IMR-90 (cell line): Measurements from ENCODE around the gene ICAM1. TPM values are rescaled to one million over a fixed set of nuclear protein-coding genes. Genes with fewer than 3 reads are reported as not detected.

ENCODE experiments used
- ATAC-seq: fragments of 200-7000 bp; cut with Tn5 transposase; 2 replicates; pipeline ENCODE4 v1.9.1; 2020; ENCODE audit warnings: low read depth, mild to moderate bottlenecking, moderate library complexity
- BruUV-seq: library from RNA; stranded (reverse); fragments of 400-500 nt; replicated peaks from 2 replicates; lab custom pipeline; 2021; lab: Mats Ljungman, UMichigan
- CTCF ChIA-PET: fragments of 300-600 bp; formaldehyde crosslinking; extraction: SDS; loops from one replicate; lab custom pipeline; 2021; ENCODE audit warnings: antibody characterized with exemption; lab: Yijun Ruan, JAX
- POLR2A ChIA-PET: fragments of 300-600 bp; sonication (Branson Sonifier 250); formaldehyde crosslinking; loops from one replicate; lab custom pipeline; 2022; ENCODE audit warnings: antibody characterized with exemption; ENCODE audit not compliant: unreplicated experiment; lab: Charles Lee
- DNase-seq: peaks from one replicate; pipeline ENCODE4 v3.0.0; 2013
- H2AFZ ChIP-seq: replicated peaks from 2 replicates; pipeline ENCODE3; 2013; ENCODE audit warnings: low read length, mild to moderate bottlenecking; ENCODE audit not compliant: poor library complexity
- H2AK5ac ChIP-seq: 2 replicates; pipeline ENCODE4 v1.6.1; 2013; ENCODE audit warnings: low read depth, low read length, inconsistent platforms
- H2AK9ac ChIP-seq: replicated peaks from 2 replicates; pipeline ENCODE3; 2013; ENCODE audit warnings: mild to moderate bottlenecking, low read depth, low read length, moderate library complexity; ENCODE audit not compliant: poor library complexity
- H2BK120ac ChIP-seq: 2 replicates; pipeline ENCODE4 v1.6.1; 2013; ENCODE audit warnings: low read depth, low read length, inconsistent platforms
- H2BK15ac ChIP-seq: 3 replicates; pipeline ENCODE4 v1.6.1; 2013; ENCODE audit warnings: low read depth, low read length, inconsistent platforms
- H2BK20ac ChIP-seq: 2 replicates; pipeline ENCODE4 v1.6.1; 2013; ENCODE audit warnings: low read depth, mild to moderate bottlenecking, inconsistent platforms, low read length, moderate library complexity
- H2BK5ac ChIP-seq: 2 replicates; pipeline ENCODE4 v1.6.1; 2013; ENCODE audit warnings: mild to moderate bottlenecking, low read depth, low read length, inconsistent platforms; ENCODE audit not compliant: poor library complexity, severe bottlenecking
- H3K14ac ChIP-seq: replicated peaks from 2 replicates; pipeline ENCODE4 v1.6.1; 2013; ENCODE audit warnings: low read depth, low read length, inconsistent platforms
- H3K18ac ChIP-seq: 2 replicates; pipeline ENCODE4 v1.6.1; 2013; ENCODE audit warnings: low read depth, low read length, control low read depth
- H3K23ac ChIP-seq: 2 replicates; pipeline ENCODE4 v1.6.1; 2013; ENCODE audit warnings: low read depth, low read length, inconsistent platforms
- H3K27ac ChIP-seq: 2 replicates; pipeline ENCODE4 v1.5.1; 2013; ENCODE audit warnings: mild to moderate bottlenecking, control low read depth, low read length; ENCODE audit not compliant: insufficient read depth
- H3K27me3 ChIP-seq: 2 replicates; pipeline ENCODE4 v1.6.1; 2013; ENCODE audit warnings: low read length; ENCODE audit not compliant: control insufficient read depth, insufficient read depth
- H3K36me3 ChIP-seq: 2 replicates; pipeline ENCODE4 v1.6.1; 2013; ENCODE audit warnings: low read length, mixed read lengths; ENCODE audit not compliant: control insufficient read depth, insufficient read depth
- H3K4ac ChIP-seq: 2 replicates; pipeline ENCODE4 v1.6.1; 2013; ENCODE audit warnings: low read depth, low read length, inconsistent platforms
- H3K4me1 ChIP-seq: 2 replicates; pipeline ENCODE4 v1.6.1; 2013; ENCODE audit warnings: low read length, mixed read lengths; ENCODE audit not compliant: control insufficient read depth, insufficient read depth
- H3K4me2 ChIP-seq: 2 replicates; pipeline ENCODE4 v1.6.1; 2013; ENCODE audit warnings: low read depth, mild to moderate bottlenecking, control low read depth, low read length, moderate library complexity
- H3K4me3 ChIP-seq: 2 replicates; pipeline ENCODE4 v1.5.1; 2013; ENCODE audit warnings: low read depth, mild to moderate bottlenecking, control low read depth, low read length, moderate library complexity; ENCODE audit not compliant: insufficient read depth
- H3K56ac ChIP-seq: 2 replicates; pipeline ENCODE4 v1.6.1; 2013; ENCODE audit warnings: low read length, inconsistent platforms; ENCODE audit not compliant: insufficient read depth; ENCODE audit errors: extremely low read depth
- H3K79me1 ChIP-seq, 2 experiments: 2 replicates each; pipeline ENCODE4 v1.6.1; 2013; ENCODE audit warnings: low read length in 2 of 2, inconsistent platforms in 1 of 2, low read depth in 1 of 2
- H3K9ac ChIP-seq: 2 replicates; pipeline ENCODE4 v1.6.1; 2013; ENCODE audit warnings: low read depth, low read length, control low read depth
- H3K9me1 ChIP-seq: 2 replicates; pipeline ENCODE4 v1.6.1; 2013; ENCODE audit warnings: low read length, inconsistent platforms; ENCODE audit not compliant: insufficient read depth
- H3K9me3 ChIP-seq: 2 replicates; pipeline ENCODE4 v1.6.1; 2013; ENCODE audit warnings: low read length; ENCODE audit not compliant: control insufficient read depth, insufficient read depth
- H4K20me1 ChIP-seq: 2 replicates; pipeline ENCODE4 v1.6.1; 2013; ENCODE audit warnings: low read length, inconsistent platforms; ENCODE audit not compliant: insufficient read depth
- H4K5ac ChIP-seq: 2 replicates; pipeline ENCODE4 v1.6.1; 2013; ENCODE audit warnings: mild to moderate bottlenecking, low read depth, low read length, control low read depth
- H4K8ac ChIP-seq, 2 experiments: 2 replicates each; pipeline ENCODE4 v1.6.1; 2013; ENCODE audit warnings: low read depth in 2 of 2, low read length in 2 of 2, control low read depth in 1 of 2, inconsistent platforms in 1 of 2
- H4K91ac ChIP-seq: 2 replicates; pipeline ENCODE4 v1.6.1; 2013; ENCODE audit warnings: low read depth, low read length, inconsistent platforms; ENCODE audit not compliant: insufficient read depth
- MAFK ChIP-seq: IDR thresholded peaks from 2 replicates; pipeline ENCODE4 v1.6.1; 2012; ENCODE audit warnings: low read depth, low read length, improper control_type of control experiment
- MAZ ChIP-seq: IDR thresholded peaks from 2 replicates; pipeline ENCODE4 v1.6.1; 2012; ENCODE audit warnings: low read depth, mild to moderate bottlenecking, low read length, improper control_type of control experiment, moderate library complexity, borderline replicate concordance
- WGBS, 2 experiments: methylation state at CpG; one replicate each; pipeline versions ENCODE4 v1.1.5 to v1.1.7; 2013; ENCODE audit warnings: missing lambda C conversion rate in 2 of 2; ENCODE audit not compliant: insufficient read length in 1 of 2; ENCODE audit errors: extremely low coverage in 2 of 2; 5-methylcytosine and 5-hydroxymethylcytosine counted together
- dilution Hi-C: fragments of 300-500 bp; cut with HindIII; formaldehyde crosslinking; loops from one replicate; pipeline ENCODE4 v1.14.3; 2018; ENCODE audit warnings: low sequenced_read_pairs; ENCODE audit not compliant: unreplicated experiment
- in situ Hi-C: fragments of 300-500 bp; cut with MboI; formaldehyde crosslinking; loops from 3 replicates; pipeline ENCODE4 v1.14.3; 2019; ENCODE audit warnings: low sequenced_read_pairs, inconsistent platforms, mixed read lengths
- intact Hi-C: fragments of 100-400 bp; cut with micrococcal nuclease; formaldehyde crosslinking; loops from 2 replicates; pipeline ENCODE4 v1.10.0; 2022
- polyA plus RNA-seq, 3 experiments: library from polyadenylated mRNA; depleted of rRNA; stranded (reverse); fragments of >200 nt; gene quantifications; 2 replicates each; pipeline ENCODE4 v1.2.3, GENCODE V29; 2012; ENCODE audit warnings: low replicate concordance in 1 of 3
- total RNA-seq: library from RNA; depleted of rRNA; stranded (reverse); fragments of >200 nt; gene quantifications from 2 replicates; pipeline ENCODE4 v1.2.3, GENCODE V29; 2012

Gene ICAM1
- total and polyA plus RNA-seq, 2 of the 4 experiments (the other 2 are of a cell fraction), result 10.6 to 19.1 TPM

- Histone ChIP-seq H3K4me3 (no peak within 1 kb of the TSS), H4K5ac (peak within 1 kb of the TSS; percentile 54; the same call in 1 of the 2 replicates), H3K27ac (peak within 1 kb of the TSS; percentile 51; the same call in 1 of the 2 replicates), H3K79me1 (no peaks in the 10 kb centered on the region), H2BK5ac (peak within 1 kb of the TSS; percentile 21), H2BK20ac (peak within 1 kb of the TSS; percentile 45; the same call in 1 of the 2 replicates), H4K8ac (peak within 1 kb of the TSS; percentile 0 to 79; a peak in 3 of 4 replicates), H3K36me3 (peaks cover 2% of the 10 kb centered on the region; the same call in 1 of the 2 replicates), H3K18ac (peak within 1 kb of the TSS; percentile 47), H2AFZ (peak within 1 kb of the TSS; percentile 81), H3K9me3 (no peaks in the 10 kb centered on the region), H2BK15ac (no peak within 1 kb of the TSS; the same call in 2 of the 3 replicates), H2AK5ac (peak within 1 kb of the TSS; percentile 20; the same call in 1 of the 2 replicates), H4K91ac (peak within 1 kb of the TSS; percentile 63; the same call in 1 of the 2 replicates), H3K9me1 (peaks cover 12% of the 10 kb centered on the region), H4K20me1 (no peaks in the 10 kb centered on the region), H3K56ac (no peak within 1 kb of the TSS), H3K27me3 (no peaks in the 10 kb centered on the region; the same call in 1 of the 2 replicates), H2AK9ac (peak within 1 kb of the TSS; percentile 25), H3K4ac (peak within 1 kb of the TSS; percentile 30), H3K23ac (no peak within 1 kb of the TSS), H3K4me2 (peak within 1 kb of the TSS; percentile 13), H3K4me1 (peaks cover 24% of the 10 kb centered on the region), H2BK120ac (peak within 1 kb of the TSS; percentile 10; the same call in 1 of the 2 replicates), H3K14ac (peak within 1 kb of the TSS; percentile 29), H3K9ac (0 out of 2 replicates have a peak within 1 kb of the TSS, but pooled peaks have one; percentile 9)
- in situ Hi-C loops, result no loop called here
- peak; percentile 29 for DNase-seq
- BruUV-seq, result no TSS peak
- TF ChIP-seq MAFK (no peak), MAZ (peak; percentile 65; the same call in 1 of the 2 replicates)
- 26% methylated on average over 30 of the region's 59 CpGs; no CpG with 5 or more reads in 1 of the 2 experiments for WGBS, 2 experiments
- ATAC-seq, result no peak; the same call in 1 of the 2 replicates
- CTCF ChIA-PET, result interaction anchor here (2.1 kb wide), 1 partner anchor 102 kb away, joined by 5 read pairs; no protein-coding TSS in a partner anchor
- intact Hi-C loops, result no loop called here
- dilution Hi-C loops, result no loop called here
- POLR2A ChIA-PET, result interaction anchor here (0.6 kb wide), 1 partner anchor 48 kb away, joined by 3 read pairs; no protein-coding TSS in a partner anchor
These were observed 16.1 kb downstream of the ICAM1 start, which contains the start of gene ICAM4 for GRCh38 chr19:10286803-10287737. Gene ICAM4 (plus strand): TSS chr19:10286955. CDS start chr19:10287013, 58 bp downstream.
